HG03342 (cell line): ENCODE results near the gene F2RL3.

Source experiments
- ATAC-seq: cut with Tn5 transposase; IDR thresholded peaks from one replicate; pipeline ENCODE4 v1.9.1; 2021; ENCODE audit warnings: mild to moderate bottlenecking, moderate library complexity; ENCODE audit not compliant: unreplicated experiment

Gene F2RL3

DNA sequence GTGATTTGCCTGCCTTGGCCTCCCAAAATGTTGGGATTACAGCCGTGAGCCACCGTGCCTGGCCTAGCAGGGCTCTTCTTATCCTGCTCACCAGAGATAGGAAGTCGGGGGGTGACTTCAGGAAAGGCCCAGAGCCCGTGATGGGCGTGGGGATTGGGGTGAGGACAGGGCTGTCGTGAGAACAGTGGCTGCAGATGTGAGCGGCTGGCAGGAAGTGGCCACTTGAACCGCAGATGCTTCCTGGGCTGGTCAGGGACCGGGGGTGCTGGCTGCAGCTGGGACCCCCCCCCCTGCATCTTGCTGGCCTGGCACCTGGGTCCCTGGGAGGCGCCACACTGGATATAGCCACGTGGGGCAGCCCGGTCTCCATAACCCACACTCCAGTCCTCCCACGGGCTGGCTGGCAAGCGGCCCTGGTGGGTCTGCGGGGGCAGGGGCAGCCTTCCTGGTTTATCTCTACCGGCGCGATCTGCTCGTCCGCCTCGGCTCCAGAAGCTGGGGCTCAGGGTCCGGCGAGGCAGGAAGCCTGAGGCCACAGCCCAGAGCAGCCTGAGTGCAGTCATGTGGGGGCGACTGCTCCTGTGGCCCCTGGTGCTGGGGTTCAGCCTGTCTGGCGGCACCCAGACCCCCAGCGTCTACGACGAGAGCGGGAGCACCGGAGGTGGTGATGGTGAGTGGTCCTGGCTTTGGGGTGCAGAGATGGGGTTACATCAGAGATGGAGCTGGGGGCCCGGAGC, at the start of gene F2RL3:
F2RL3 (plus strand) TSS at position 371 of the 737 bp plus-strand sequence; CDS start at position 562, 191 bp downstream.
- no peak for ATAC-seq

DNA sequence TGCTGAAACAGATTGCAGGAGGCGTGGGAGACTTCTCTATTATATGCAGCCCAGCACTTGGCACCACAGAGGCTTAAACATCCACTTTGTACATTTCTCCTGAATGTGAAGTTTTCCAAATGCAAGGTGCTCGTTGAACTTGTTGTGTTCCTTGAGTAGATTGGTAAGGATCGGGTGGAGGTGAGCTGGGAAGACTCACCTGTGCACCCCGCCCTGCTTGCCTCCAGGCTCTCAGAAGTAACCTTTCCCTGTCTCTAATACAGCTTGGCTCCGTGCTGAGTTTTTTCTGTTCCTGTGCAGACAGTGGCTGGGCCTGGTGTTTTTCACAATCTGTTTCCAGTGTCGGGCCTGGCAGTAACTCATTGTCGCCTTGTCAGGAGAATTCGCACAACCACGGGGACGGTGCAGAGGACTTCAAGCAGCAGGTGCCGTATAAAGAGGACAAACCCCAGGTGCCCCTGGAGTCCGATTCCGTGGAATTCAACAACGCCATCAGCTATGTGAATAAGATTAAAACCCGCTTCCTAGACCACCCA, 47.3 kb upstream of the F2RL3 start:
- no peak for ATAC-seq

DNA sequence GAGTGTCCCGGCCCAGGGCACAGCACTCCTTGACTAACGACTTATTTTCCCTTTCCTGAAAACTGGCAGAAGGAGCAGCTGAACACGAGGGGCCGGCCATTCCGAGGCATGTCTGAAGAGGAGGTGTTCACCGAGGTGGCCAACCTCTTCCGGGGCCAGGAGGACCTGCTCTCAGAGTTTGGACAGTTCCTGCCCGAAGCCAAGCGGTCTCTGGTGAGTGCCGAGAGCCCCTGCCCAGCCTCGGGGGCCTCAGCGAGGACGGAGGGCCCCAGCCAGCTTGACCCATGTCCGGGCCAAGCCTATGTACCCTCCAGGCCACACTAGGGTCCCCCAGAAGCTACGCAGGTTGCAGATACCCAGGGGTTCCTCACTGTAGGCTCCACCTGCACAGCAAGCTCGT, 41.9 kb upstream of the F2RL3 start:
- ATAC-seq, result no peak

DNA sequence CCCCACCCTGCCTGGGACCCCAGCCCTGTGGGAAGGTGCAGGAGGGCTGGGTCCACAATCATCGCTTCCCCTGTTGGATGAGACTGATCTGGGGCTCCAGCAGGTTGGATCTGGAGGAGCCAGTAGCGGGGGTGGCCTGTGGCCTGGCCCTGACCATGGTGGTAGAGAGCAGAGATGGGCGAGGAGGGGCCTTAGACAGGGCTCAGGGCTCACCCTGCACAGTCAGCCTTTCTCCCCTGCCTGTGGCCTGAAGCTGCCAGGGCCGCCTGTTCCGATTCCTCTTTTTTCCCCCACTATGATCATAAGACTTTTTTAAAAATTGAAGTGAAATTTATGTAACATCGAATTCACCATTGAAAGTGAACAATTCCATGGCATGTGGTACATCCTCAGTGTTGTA, 41.4 kb upstream of the F2RL3 start:
- ATAC-seq, result no peak

DNA sequence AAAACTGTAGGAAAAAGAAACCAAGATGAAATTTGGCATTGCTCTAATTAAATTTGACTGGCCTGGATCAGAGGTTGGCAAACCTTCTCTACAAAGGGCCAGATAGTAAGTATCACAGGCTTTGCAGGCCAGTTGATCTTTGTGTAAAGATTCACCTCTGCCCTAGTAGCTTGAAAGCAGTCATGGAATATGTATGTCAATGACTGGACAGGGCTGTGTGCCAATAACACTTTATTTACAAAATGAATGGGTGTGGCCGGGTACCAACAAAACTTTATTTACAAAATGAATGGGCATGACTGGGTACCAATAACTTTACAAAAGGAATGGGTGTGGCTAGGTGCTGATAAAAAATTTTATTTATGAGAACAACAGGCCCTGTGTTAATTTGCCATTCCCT, 39.6 kb upstream of the F2RL3 start:
- ATAC-seq, result no peak

DNA sequence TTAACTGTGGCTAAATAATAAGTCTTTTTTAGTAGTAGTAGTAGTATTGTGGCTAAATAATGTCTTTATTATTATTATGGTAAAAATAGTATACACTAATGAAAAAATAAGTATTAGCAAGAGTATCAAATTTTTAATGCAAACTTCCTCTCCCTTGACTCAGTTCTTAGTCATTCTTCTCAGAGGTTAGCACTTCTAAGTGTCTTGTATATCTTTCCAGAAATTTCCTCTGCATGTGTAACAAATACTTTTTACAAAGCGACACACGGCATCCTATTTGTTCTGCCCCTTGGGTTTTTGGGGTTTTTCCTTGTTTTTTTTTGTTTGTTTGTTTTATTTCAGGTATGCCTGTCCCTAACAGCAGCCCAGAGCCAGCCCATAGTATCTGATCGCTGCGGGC, 38.7 kb upstream of the F2RL3 start:
- ATAC-seq, result no peak

DNA sequence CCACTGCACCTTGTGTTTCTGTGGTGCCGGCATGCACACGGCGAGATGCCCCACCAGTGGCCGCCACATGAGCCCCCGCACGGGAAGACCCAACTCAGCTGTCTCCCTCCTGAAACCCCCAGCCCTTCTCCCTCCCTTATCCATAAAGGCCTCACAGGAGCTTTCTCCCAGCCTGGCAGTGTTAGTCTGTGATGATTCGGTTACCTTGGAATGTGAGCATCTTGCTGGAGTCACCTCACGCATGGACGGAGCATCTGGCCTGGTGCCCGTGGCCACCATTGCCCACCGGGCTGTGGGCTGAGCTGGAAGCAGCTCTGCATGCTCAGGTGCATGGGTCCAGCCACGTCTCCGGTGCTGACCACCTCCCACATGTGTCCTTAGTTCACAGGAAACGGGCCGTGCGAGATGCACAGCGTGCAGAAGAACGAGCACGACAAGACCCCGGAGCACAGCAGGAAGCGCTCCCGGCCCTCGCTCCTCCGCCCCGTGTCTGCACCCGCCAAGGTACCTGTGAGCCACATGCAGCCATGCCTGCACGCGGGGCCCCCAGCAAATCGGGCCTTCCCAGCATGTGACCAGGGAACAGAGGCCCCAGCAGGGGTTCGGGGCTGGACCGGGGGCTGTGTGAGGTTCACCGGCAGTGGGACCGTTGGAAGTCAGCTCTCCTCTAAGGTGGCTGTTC, 37.6 kb upstream of the F2RL3 start:
- no peak for ATAC-seq

DNA sequence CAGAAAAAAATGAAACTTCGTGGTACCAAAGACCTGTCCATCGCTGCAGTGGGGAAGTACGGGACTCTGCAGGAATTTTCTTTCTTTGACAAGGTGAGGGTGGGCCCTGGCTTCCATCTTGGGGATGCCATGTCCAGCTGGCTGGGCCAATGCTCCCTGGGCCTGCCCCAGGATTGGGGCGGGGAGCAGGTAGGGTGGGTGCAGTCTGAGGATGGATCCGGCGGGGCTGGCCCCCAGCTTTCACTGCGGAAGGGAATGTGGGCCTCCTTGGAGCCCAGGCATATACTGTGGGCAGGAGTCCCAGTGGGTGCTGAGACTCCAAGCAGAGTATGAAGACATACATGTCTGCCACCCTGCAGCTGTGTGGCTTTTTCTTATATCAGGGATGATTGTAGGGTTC, 35.7 kb upstream of the F2RL3 start:
- no peak for ATAC-seq

DNA sequence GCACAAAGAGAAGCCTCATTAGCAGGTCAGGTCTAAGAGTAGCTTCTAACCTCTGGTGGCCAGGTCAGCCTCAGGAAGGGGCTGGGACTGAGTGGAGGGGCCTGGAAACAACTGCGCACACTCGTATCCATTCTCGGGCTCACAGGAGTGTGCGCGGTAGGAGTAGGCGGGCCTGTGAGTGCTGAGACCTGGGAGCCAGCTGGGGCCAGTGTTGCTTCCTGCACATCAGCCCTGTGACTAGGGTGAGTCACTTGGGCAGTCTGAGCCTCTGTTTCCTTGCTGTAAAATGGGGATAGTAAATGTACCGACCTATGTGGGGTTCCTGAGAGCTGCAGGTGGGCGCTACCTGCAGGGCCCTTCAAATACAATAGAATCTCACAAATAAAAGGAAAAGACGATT, 32.7 kb upstream of the F2RL3 start:
- ATAC-seq, result no peak

DNA sequence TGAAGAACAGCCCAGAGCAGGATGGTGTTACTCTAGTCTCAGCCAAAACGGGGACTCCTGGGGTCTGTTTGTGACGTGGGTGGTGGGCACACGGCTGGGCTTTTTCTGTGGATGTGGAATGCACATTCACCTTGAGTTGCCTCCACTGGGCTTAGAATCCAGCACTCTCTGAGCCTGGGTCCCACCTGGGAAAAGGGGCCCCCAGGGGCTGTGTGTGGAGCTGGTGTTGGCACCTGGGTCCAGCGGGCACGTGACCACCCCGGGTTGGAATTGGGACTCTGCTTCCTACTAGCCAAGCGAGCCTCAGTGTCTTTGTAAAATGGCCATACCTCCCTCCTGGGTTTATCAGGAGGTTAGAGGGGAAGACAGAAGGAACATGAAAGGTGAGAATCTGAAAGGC, 29.2 kb upstream of the F2RL3 start:
- ATAC-seq, result no peak

DNA sequence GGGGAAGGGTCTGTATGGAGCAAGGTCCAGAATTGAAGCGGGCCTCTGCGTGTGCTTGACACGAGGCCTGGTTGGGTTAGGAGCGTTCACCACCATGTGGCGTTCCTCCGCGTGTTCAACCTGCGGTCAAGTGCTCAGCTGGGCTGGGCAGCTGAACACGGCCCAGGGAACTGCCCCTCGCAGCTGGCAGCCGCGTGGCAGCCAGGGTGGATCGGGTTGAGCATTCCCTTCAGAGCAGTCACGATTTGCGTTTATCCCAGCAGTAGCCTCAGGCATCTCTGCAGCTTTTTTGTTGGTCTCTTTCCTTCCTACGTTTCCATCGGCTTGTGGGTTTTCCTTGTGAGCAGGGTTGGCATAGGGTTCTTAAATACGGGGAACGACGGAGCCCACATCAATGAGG, 28.7 kb upstream of the F2RL3 start:
- no peak for ATAC-seq

DNA sequence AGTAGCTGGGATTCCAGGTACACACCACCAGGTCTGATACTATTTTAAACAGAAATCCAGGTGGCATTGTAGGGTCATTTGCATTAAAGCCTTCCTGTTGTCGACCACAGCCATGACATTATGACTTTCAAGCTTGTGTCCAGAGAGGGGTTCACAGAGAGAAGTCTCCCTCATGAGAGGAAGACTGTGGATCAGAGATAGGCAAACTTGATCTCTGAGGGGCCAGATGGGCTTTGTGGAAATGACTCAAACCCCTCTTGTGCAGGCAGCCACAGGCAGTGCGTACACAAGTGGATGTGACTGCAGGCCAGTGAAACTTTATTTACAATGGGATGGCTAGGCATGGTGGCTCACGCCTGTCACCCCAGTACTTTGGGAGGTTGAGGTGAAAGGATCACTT, 27.8 kb upstream of the F2RL3 start:
- ATAC-seq, result no peak

DNA sequence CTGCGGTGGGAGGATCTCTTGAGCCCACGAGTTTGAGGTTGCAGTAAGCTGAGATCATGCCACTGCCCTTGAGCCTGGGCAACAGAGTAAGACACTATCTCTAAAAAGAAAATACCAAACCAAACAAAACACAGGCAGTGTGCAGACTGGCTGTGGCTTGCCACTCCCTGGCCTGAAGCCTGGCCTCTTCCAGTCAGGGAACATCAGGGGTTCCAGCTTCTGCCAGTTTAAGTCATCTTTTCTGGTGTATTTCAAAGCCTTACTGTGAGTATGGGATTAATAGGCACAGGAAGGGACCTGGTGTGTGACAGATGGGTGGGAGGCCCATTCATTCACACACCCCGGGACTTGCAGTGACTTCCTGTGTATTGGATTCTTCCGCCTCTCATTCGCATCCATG, 27.0 kb upstream of the F2RL3 start:
- ATAC-seq, result no peak

DNA sequence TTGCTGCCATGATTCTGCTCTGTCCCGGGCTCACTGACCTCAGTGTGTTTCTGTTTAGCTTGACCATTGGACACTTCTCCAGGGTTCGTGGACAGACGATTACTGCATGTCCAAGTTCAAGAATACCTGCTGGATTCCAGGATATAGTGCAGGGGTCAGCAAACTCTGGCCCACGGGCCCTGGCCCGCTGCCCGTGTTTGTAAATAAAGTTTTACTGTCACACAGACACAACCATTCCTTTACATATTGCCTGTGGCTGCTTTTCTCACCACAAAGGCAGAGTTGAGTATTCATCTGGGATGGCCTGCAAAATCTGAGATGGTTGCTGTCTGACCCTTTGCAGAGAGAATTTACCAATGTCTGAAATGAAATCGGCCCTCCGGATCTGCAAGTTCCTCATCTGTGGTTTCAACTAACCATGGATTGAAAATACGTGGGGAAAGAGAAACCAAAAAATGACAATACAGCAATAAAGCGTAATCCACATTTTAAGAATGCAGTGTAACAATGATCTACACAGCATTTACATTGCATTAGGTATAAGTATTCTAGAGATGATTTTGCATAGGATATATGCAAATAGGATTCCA, 25.9 kb upstream of the F2RL3 start:
- no peak for ATAC-seq

DNA sequence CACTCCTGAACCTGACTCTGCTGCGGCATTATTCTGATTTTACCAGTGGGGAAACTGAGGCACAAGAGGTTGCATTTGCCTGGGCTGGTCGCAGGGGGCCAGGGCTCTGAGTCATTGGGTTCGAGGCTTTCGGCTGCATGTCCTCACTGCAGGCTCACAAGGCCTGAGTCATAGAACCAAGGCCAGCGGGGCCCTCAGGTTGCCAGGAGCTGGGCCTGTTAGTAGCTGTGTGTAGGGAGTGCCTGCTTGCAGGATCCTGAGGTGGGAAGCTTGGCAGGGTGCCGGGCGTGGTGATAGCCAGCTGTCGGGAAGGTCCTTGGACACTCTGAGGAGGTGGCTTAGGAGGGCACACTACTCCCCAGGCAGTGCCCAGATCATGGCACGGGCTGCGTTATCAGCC, 21.6 kb upstream of the F2RL3 start:
- no peak for ATAC-seq

DNA sequence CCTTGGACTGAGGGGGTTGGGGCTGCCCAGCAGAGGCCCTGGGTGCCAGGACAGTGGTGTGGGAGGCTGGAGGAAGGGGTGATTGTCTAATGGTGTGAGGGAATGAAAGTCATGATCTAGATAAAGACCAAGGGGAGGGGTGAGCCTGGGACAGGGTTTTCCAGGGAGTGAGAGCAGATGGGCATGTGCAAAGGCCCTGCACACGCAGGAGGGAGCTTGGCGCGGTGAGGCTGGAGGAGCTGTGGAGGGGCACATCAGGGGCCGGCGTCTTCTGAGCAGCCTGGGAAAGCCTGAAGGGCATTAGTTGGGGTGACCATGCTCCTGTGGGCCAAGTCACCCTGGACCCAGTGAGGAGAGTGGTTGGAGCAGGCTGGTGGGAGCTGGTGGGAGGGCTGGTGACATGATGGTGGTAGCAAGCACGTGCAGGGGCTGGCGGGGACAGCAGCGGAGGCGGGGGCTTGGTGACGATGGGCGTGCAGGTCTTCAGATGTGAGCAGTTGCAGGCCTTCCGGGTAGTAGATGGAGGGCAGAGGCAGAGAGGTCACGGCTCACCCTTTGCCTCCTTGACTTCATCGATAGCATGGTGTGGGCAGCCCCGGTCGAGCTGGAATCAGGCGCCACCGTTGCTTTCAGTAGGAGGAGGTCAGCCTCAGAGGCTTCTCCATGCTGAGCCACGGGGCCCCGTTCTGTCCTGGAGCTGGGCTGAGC, 20.2 kb upstream of the F2RL3 start:
- no peak for ATAC-seq

DNA sequence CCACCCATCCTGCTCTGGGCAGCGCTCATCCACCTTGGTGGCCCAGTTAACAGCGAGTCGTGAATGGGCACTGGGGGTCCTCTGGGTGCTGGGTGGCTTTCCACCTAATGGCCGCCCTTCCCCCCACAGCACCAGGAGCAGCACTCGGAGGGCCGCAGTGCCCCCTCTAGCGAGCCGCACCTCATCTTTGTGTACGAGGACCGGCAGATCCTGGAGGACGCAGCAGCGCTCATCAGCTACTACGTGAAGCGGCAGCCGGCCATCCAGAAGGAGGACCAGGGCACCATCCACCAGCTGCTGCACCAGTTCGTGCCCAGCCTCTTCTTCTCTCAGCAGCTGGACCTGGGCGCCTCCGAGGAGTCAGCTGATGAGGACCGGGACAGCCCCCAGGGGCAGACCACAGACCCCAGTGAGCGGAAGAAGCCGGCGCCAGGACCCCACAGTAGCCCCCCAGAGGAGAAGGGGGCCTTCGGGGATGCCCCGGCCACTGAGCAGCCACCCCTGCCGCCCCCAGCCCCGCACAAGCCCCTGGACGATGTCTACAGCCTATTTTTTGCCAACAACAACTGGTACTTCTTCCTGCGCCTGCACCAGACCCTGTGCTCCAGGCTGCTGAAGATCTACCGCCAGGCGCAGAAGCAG, 19.3 kb upstream of the F2RL3 start:
- no peak for ATAC-seq

DNA sequence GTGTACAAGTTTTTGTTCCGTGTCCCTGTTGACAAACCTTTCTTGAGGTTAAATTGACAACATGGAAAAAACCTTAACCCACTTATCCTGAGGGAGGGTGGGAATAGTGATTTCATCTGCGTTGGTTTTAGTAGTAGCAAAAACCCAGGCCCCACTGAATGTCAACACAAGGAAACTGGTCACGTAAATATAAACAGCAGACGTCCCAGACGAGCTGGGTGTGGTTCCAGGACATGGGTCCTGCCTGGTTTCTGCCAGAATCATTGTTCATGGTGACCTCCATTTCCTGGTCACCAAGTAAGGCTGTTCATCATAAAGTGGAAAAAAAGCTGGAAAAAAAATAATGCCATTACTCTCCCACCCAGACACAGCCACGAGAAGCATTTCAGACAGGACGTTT, 16.9 kb upstream of the F2RL3 start:
- ATAC-seq, result no peak

DNA sequence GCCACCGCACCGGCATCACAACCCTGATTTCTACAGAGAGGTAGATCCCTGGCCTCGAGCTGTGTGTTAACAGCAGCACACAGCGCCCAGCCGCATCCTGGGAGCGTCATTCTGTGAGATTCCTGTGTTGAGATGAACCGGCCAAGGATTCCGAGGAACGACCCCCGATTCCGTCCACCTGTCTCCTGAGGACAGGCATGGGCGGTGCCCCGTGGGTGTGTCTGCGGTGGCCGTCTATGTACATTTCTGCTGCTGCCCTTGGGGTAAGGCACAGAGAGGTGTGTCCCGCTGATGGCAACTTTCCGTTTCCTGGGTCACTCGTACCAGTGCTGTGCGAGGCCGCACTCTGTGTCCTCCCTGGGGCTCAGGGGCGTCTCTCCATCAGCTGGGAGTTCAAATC, 16.1 kb upstream of the F2RL3 start:
- ATAC-seq, result no peak

DNA sequence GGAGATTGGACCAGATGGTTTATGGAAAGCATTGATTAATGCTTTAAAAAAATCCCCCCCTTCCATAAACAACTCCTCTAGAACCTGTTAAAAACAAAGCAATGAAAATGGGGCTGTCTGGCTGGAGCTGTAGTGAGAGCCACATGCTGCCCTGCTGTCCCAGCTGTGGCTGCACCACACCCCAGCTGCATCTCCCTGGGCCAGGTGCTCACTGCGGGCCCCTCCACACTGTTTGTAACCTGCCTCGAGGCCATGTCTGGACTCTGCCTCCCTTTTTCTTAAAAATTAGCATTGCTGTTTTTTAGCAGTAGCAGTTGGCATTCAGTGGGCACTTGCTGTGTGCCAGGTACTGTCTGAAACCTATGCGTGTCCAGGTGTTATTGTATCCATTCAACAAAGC, 15.2 kb upstream of the F2RL3 start:
- ATAC-seq, result no peak
